Psoas muscle (tissue), 8 donors: ENCODE data around the gene TESK1. TPM values are rescaled to one million over a fixed set of nuclear protein-coding genes. Genes with fewer than 3 reads are reported as not detected.

Experiments
- ATAC-seq, 4 donors: fragments of 200-7000 bp; cut with Tn5 transposase; one replicate each; pipeline ENCODE4 v1.9.1; 2020; ENCODE audit warnings: moderate library complexity in 3 of 4, mild to moderate bottlenecking in 2 of 4
- DNase-seq, 2 donors: peaks; one replicate each; pipeline ENCODE4 v3.0.0-alpha.2; 2020
- H3K27ac ChIP-seq: fragments of 200-600 bp; one replicate; pipeline ENCODE4 v1.8.0; 2022
- H3K27me3 ChIP-seq, 3 donors: fragments of 200-600 bp in 1 of 3; one replicate each; pipeline versions ENCODE4 v1.6.1 to v1.8.0; 2013 to 2022; ENCODE audit warnings: low read length in 2 of 3, mild to moderate bottlenecking in 2 of 3, moderate library complexity in 1 of 3; ENCODE audit not compliant: insufficient read depth in 3 of 3
- H3K36me3 ChIP-seq, 2 donors: fragments of 200-600 bp in 1 of 2; one replicate each; pipeline versions ENCODE4 v1.6.1 to v1.8.0; 2013 to 2022; ENCODE audit warnings: low read depth in 1 of 2, mild to moderate bottlenecking in 1 of 2, moderate library complexity in 1 of 2; ENCODE audit not compliant: insufficient read depth in 1 of 2
- H3K4me1 ChIP-seq: fragments of 200-600 bp; one replicate; pipeline ENCODE4 v1.8.0; 2022
- H3K4me3 ChIP-seq: fragments of 200-600 bp; one replicate; pipeline ENCODE4 v1.8.0; 2022; ENCODE audit warnings: mild to moderate bottlenecking
- H3K9me3 ChIP-seq: fragments of 200-600 bp; one replicate; pipeline ENCODE4 v1.8.0; 2022
- CTCF ChIP-seq: fragments of 200-600 bp; IDR thresholded peaks from one replicate; pipeline ENCODE4 v1.8.0; 2022; ENCODE audit warnings: antibody characterized with exemption
- WGBS, 3 donors: extraction: QIAGEN DNeasy Blood & Tissue Kit; methylation state at CpG; one replicate each; pipeline versions ENCODE4 v1.1.6 to v1.1.7; 2013; 5-methylcytosine and 5-hydroxymethylcytosine counted together
- intact Hi-C, 2 donors: fragments of 100-400 bp; cut with DNase I; formaldehyde crosslinking; loops; one replicate each; pipeline versions ENCODE4 v1.11.0 to v1.14.2; 2022
- long read RNA-seq, 2 donors: library from polyadenylated mRNA; unstranded; transcript quantifications; one replicate each; pipeline ENCODE4 v2.0.0, GENCODE V29; 2021
- polyA plus RNA-seq, 3 donors: library from polyadenylated mRNA; stranded (reverse); fragments of 200-250 nt; gene quantifications; one replicate each; pipeline ENCODE4 v1.2.3, GENCODE V29; 2013
- total RNA-seq, 4 donors: library from RNA; stranded (reverse); fragmentation: NEBNext Ultra II Directional in 2 of 4; extraction: Animal tissue kit (Norgen Biotek cat#: 25700) in 2 of 4; gene quantifications; one replicate each; pipeline versions ENCODE4 v1.2.1 to v1.2.4, GENCODE V29; 2021 to 2023
- donor health status: healthy with polysubstance abuse.
- donor health status: DM: no; HTN: no; CAD: no; lungs with moderate emphysema.
- donor health status: Bipolar disorder and iron deficiency.
- donor health status: healthy.
- donor health status: DM: yes; HTN: yes; CAD: no.
- donor health status: DM: no; HTN: no; CAD: no.
- donor health status: DM: no; HTN: no; CAD: no.
- donor health status: DM: yes; HTN: yes; CAD: no.

Gene TESK1
- total RNA-seq (10 to 100 TPM; 44.4 to 81.0 (median 56.8) TPM), polyA plus RNA-seq (10 to 100 TPM; 59.4 to 73.6 (median 70.7) TPM)
- long read RNA-seq, donor 1, transcript TESK1-201 (10 exons, 2,421 nt): major isoform, 27 of 57 reads
- long read RNA-seq, donor 1, partial matches to known transcripts: 28 of 57 reads
- long read RNA-seq, donor 1, other reads (novel, unspliced or antisense): 2 of 57 reads
- long read RNA-seq, donor 2, transcript TESK1-201 (10 exons, 2,421 nt): major isoform, 49 of 95 reads
- long read RNA-seq, donor 2, partial matches to known transcripts: 40 of 95 reads
- long read RNA-seq, donor 2, other reads (novel, unspliced or antisense): 6 of 95 reads

DNA sequence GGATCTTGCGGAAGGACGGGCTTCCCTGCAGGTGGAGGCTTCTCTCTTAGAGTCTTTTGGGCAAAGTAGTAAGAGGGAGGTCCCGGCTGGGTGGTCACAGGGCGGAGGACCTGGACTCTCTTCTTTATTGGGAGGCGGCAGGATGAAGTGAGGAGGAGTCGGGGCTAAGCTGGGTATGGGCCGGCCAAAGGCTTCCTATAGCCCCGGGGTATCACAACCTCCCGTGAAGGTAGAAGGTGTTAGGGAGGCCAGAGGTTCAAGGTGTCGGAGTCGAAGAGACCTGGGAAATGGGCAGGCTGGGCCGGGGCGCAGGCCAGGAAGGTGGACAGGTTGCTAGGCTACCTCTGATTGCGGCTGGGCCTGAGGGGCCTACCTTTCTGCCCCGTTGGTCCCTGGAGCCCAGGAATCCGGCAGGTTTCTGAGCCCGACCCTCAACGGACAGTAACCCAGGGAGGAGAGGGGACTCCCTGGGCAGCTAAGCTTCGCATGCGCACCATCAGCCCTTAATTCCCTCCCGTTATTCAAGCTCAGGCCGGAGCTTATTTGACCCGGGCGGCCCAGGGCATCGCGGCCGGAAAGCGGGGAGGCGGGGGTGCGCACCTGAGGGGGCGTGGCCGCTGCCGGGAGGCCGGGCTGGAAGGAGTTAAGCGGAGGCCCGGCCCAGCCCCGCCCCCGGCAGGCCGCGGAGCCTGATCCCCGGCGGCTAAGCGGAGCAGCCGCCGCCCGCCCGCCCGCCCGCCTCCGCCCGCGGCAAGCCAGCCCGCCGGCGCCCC is at the start of gene TESK1:
Gene TESK1, plus strand, starts transcription at position 685 of the 773 bp plus-strand sequence. CDS start 358 bp downstream, outside the sequence.
- H3K27me3 ChIP-seq: no peaks in the 10 kb centered on the region
- H3K27ac ChIP-seq: peak within 1 kb of the TSS; percentile 95
- DNase-seq (peak; percentile 80 to 89), ATAC-seq (peak; percentile 52 to 70 (median 57))
- H3K9me3 ChIP-seq: no peaks in the 10 kb centered on the region
- 0 to 1% (median 1%) methylated on average over 29 to 55 of the region's 55 CpGs for WGBS, 3 donors
- H3K4me3 ChIP-seq: peak within 1 kb of the TSS; percentile 87
- TF ChIP-seq CTCF: no peak
- peaks cover 9 to 32% of the 10 kb centered on the region in 2 donors for H3K36me3 ChIP-seq
- H3K4me1 ChIP-seq: peaks cover 44% of the 10 kb centered on the region
- intact Hi-C loops: loop anchor here (5.0 to 10.0 kb wide), 6 partner anchors 37 to 122 kb away; no protein-coding TSS in a partner anchor

DNA sequence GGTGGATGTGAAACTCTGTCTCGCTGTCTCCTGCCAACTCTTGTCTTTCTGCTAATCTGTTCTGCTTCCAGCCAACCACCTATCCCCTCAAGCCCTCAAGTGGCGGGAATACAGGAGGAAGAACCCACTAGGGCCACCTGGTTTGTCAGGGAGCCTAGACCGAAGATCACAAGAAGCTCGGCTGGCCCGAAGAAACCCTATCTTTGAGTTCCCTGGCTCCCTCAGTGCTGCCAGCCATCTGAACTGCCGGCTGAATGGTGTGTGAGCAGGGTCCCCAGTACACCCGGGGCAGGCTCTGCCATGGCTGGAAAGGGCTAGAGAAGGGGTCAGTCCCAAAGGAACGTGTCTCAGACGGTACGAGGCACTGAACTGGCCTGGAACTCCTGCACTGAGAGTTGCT is 49.2 kb upstream of the TESK1 start:
- no peak for DNase-seq
- H3K36me3 ChIP-seq: peaks cover 9 to 60% of the 10 kb centered on the region in 2 donors
- 50 to 90% (median 58%) methylated on average over 10 of the region's 10 CpGs for WGBS, 3 donors
- H3K27me3 ChIP-seq: no peaks in the 10 kb centered on the region
- H3K4me1 ChIP-seq: peaks cover 68% of the 10 kb centered on the region
- no peak overlapping the region for H3K4me3 ChIP-seq
- no peak for TF ChIP-seq CTCF
- H3K9me3 ChIP-seq: no peaks in the 10 kb centered on the region
- ATAC-seq: no peak
- H3K27ac ChIP-seq: peak overlapping the region; percentile 90
- intact Hi-C loops: loop anchor here in 1 of 2 donors (5.0 kb wide), 1 partner anchor 34 kb away; no protein-coding TSS in a partner anchor

DNA sequence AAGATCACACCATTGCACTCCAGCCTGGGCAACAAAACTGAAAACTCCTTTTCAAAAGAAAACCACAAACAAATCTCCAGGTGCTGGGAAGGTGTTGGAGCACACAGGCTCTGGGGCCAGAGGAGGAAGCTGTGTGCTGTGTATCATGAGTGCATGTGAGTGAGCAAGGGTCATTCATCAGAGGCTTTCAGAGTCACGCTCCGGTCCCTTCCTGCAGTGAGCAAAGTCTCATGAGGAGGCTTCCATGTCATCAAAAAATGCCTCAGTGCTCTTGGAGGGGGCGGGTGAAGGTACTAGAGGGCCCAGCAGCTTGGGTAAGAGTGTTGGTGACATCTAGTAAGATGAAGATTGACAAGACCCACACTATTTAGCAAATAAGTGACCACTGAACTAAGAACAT is 48.3 kb upstream of the TESK1 start:
- H3K4me1 ChIP-seq: peaks cover 76% of the 10 kb centered on the region
- WGBS, 3 donors: 69 to 91% (median 77%) methylated on average over 3 of the region's 3 CpGs
- no peaks in the 10 kb centered on the region for H3K27me3 ChIP-seq
- peak overlapping the region; percentile 90 for H3K27ac ChIP-seq
- no peak for TF ChIP-seq CTCF
- ATAC-seq (no peak), DNase-seq (no peak)
- intact Hi-C loops: loop anchor here in 1 of 2 donors (5.0 kb wide), 1 partner anchor 34 kb away; no protein-coding TSS in a partner anchor
- H3K9me3 ChIP-seq: no peaks in the 10 kb centered on the region
- H3K36me3 ChIP-seq: peaks cover 9 to 60% of the 10 kb centered on the region in 2 donors
- no peak overlapping the region for H3K4me3 ChIP-seq

DNA sequence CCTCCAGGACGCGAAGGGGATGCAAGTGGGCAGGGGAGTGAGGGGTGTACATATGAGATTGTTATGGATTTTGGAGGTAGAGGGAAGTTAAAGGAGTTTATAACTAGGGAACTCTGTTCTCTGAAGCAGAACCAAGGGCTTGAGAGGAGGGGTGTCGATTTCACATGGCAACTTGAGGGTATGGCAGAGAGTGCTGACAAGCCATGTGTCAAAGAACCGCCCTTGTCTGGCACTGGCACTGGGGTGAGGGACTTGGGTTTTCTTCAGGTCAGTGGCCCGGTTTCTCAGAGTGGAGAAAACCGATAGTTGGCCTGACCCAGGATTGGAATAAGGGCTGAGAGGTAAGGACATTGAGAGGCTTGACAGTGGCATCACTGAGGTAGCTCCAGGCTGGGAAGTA is 47.7 kb upstream of the TESK1 start:
- peak overlapping the region; percentile 90 for H3K27ac ChIP-seq
- TF ChIP-seq CTCF: no peak
- no peaks in the 10 kb centered on the region for H3K9me3 ChIP-seq
- peaks cover 9 to 60% of the 10 kb centered on the region in 2 donors for H3K36me3 ChIP-seq
- WGBS, 3 donors: 39 to 56% (median 43%) methylated on average over 6 of the region's 6 CpGs
- H3K27me3 ChIP-seq: no peaks in the 10 kb centered on the region
- H3K4me3 ChIP-seq: no peak overlapping the region
- peaks cover 79% of the 10 kb centered on the region for H3K4me1 ChIP-seq
- peak; percentile 53 to 75 for DNase-seq
- intact Hi-C loops: loop anchor here in 1 of 2 donors (5.0 kb wide), 1 partner anchor 35 kb away; no protein-coding TSS in a partner anchor
- ATAC-seq: peak; percentile 38 to 62 (median 39)
